NCI-H2107 treated with DMSO at 0.1 percent for 48 hours (cell line): ENCODE results near the gene HOXC13.

Experiments
- DNase-seq: peaks from one replicate; lab custom pipeline; 2025; ENCODE audit not compliant: unreplicated experiment; lab: John Stamatoyannopoulos, UW

Gene HOXC13, protein sequence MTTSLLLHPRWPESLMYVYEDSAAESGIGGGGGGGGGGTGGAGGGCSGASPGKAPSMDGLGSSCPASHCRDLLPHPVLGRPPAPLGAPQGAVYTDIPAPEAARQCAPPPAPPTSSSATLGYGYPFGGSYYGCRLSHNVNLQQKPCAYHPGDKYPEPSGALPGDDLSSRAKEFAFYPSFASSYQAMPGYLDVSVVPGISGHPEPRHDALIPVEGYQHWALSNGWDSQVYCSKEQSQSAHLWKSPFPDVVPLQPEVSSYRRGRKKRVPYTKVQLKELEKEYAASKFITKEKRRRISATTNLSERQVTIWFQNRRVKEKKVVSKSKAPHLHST

DNA sequence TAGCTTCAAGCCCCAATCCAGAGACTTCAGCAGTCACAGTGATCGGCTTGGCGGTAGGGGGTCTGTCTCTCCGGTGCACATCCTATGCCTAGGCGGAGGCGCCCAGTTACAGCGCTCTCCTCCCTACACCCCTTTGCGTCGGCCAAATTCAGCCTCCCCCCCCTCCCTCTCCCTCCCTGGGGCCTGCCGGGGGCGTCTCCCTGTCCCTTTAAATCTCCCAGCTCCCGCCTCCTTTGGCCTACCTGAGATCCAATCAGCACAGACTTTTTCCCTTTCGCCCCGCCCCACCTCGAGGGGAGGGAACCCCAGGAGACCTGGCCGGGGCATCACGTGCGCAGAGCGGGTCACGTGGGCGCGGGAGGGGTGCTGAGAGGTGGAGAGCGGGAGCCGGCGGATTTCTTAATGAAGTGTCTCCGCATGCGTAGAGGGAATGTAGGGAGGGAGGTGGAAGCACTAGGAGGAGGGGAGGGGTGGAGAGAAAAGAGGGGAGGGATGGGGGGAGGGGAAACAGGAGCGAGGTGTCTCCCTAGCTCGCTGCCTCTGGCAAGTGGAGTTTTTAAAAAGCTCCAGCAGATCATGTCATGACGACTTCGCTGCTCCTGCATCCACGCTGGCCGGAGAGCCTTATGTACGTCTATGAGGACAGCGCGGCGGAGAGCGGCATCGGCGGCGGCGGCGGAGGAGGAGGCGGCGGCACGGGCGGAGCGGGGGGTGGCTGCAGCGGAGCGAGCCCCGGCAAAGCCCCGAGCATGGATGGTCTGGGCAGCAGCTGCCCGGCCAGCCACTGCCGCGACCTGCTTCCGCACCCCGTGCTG lies at the start of gene HOXC13:
HOXC13 (plus strand) TSS at position 506 of the 815 bp plus-strand sequence; CDS start at position 582, 76 bp downstream.
- no peak for DNase-seq

- no peak for DNase-seq
These were observed 48.5 kb upstream of the HOXC13 start for GRCh38 chr12:53890081-53890480.

DNA sequence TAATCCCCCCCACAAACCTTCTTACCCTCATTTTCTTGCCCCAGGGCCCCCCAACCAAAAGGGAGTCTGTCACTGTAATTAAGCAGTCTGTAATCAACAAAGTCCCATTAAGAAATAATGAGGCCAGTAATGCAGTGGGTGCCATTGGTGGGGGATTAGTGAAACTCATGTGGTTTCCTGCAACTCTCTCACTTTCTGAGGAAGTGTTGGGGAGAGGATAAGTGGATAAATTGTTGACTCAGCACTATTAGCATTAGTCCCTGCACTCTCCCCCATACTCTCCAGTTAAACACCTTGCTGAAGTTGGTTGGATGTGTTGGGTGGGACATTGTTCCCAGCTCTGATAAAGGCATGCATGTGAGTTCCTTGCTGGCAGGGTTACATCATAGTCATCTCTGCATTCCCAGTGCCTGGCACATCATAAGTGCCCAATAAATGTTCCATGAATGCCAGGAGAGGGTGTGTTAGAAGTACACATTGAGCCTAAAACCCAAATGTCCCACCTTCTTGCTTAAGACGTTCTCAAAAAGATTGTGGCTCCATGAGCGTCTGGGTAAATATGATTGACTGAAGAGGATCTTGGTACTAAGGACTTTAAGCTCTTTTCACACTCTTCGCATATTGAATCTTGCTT lies 45.8 kb upstream of the HOXC13 start:
- DNase-seq, result no peak

DNA sequence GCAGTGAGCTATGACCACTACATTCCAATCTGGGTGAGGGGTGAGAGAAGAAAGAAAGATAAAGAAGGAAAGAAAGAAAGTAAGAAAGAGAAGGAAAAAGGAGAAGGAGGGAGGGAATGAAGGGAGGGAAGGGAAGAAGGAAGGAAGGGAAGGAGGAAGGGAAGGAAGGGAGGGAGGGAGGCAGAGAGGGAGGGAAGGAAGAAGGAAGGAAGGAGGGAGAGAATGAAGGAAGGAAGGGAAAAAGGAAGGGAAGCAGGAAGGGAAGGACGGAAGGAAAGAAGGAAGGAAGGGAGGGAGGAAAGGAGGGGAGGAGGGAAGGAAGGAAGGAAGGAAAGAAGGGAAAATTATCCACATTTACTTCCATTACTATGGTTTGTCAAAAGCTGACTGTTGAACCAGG lies 39.4 kb upstream of the HOXC13 start:
- no peak for DNase-seq

DNA sequence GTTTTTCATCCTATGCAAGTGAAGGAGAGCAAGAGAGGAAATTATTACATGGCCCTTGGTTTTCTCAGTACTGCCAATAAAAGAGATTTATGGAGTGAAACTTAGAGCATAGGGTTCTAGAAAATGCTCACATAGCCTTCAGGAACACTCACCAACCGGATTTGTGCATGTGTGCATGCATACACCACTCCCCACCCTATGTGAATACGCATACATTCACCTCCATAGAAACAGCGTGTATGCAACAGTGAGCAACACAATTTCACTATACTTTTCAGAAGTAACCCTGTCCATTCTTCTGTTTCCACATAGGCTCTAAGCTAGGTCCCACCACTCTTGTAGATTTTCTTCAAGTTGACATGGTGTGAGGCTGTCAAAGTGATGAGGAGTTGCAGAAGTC lies 31.5 kb upstream of the HOXC13 start:
- no peak for DNase-seq

DNA sequence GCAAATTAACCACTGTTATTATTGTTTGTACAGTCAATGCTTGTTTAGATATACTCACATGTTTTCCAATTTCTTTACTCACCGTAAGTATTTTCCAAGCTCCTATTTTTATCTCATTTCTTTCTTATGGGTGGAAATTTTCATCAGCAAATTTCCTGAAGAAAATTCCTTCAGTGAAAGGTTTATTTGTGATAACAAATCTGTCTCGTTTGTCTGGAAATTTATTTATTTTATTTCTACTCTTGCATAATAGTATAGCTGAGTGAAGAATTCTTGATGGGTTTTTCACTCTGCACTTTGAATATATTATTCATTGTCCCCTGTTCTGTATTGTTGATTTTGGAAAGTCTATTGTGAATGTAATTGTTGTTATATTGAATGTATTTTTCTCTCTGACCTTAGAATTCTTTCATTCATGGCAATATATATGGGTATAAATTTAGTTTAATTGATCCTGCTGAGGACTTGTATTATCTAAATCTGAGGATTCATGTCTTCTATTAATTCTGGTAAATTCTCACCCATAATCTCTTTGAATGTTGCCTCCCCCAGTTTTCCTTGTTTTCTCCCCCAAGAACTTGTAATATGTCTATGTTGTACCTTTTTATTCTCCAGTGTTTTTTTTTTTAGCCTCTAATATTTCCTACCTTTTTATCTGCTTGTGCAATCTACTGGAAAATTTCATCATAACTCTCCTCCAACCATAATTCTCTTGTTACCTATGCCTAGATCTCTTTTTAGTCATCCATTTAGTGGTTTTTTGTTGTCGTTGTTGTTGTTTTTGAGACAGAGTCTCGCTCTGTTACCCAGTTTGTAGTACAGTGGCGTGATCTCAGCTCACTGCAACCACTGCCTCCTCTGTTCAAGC lies 21.6 kb upstream of the HOXC13 start:
- DNase-seq, result no peak

- no peak for DNase-seq
These were observed 13.9 kb upstream of the HOXC13 start for GRCh38 chr12:53924521-53925405.

DNA sequence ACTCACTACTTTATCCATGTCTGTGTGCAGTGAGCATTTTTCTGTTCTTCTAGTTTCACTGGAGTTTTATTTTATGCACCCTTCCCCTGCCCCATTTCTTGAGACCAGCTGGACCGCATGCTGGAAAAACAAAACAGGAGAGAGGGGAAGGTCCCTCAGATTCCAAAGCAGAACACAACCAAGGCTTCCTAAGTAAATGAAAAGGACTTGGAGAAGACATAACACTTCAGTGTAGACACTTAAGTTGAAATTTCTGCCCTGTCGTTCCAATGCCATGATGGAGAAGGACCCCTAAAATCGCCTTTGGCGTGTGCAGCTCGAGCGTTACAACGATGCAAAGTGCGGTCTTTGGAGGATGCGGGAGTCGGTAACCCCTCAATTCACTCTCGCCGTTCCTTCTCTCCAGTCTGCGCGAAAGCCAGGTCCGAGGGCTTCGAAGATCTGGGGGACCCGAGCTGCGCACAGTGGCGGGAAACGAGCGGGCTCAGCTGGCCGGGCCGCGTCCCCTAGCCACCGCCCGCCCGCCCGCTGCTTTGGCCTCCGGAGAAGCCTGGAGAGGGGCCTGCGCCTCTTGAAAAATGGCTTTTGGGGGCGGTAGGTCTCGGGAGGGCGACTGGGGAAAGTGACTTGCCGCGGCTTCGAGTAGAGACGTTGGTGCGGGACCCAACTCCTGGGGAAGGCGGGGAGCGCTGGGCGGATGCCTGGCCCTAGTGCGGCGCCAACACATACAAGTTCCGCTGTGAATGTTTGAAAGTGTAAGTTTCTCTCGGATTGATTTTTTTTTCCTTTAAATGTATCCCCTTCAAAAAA lies 11.2 kb upstream of the HOXC13 start:
- DNase-seq, result no peak

DNA sequence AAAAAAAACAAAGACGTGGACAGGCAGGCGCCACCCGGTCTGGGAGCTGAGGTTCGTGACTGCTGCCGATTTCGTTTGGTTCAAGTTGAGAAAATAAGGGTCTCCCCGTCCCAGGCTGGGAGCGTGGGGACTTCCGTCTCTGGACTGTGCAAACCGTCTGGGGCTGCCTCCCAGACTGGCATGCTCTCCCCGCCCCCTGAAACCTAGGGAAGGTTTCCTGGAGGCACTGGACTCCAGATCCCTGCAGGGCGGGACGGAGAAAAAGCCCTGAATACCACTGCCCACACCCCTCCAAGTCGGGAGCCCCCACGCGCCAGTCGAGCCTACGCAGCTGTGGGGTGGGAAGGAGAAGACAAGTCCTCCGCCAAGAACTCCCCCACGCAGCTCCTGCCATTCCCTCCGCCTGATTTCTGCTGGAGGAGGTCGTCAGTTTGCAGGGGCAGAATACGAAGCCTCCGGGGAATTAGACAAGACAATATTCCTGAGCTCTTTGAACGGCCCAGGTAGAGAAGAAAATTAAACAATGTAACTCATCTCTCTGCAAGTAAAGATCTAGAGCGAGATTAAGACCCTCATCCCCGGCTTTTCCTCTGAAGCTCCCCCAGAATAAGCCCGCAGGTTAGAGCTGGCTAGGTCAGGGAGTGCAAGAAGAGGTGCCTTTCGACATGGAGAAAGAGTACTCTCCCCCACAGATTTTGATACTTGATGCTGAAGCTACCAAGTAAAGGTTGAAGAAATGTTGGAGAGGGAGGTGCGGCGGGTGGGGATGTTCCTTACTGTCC lies 10.4 kb upstream of the HOXC13 start:
- DNase-seq, result no peak

DNA sequence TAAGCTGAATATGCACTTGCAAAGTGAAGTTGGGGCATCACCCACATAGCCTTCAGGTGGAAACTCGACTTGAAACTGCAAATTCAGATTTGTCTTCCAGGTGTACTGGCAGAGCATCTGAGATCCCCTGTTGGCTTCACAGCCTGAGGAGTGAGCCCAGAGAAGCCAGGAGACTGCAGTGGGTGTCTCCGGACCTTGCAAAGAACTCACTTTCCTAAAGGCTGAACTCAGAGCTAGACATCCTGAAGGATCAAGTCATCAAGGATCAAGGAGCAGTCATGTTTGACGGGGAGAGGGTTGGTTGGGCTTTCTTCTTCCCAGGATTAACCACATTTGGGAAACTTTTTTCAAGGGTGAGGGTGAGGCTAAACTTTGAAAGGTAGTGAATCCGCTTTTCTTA lies 9.1 kb upstream of the HOXC13 start:
- no peak for DNase-seq

DNA sequence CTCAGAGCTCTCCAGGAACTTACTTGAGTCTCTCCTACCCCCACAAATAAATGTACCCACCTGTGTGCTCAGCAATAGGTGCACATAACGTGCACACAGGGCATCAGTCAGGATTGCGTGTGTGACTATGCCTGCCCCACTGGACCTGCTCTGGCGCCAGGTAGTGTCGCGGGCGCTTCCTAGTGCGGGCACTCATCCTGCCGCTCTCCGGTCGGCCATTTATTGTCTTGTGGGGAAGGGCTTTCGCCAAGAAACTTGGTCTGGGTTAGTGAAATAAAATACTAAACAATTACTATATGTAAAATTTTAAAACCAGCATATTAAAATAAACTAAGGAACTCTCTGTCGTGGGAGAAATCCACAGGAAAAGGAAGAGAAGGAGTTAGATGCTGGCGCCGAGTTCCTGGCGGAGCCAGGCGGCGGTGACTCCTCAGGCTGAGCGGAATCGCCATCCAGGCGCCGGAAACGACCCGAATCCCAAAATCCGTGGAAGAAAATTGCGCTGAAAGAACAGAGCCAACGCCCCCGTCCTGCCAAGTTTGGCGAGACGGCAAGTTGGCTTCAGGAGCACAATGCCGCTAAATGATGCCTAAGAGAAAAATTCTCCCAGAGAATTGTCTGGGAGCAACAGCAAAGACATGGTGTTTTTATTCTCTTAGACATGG lies 7.9 kb upstream of the HOXC13 start:
- DNase-seq, result no peak

DNA sequence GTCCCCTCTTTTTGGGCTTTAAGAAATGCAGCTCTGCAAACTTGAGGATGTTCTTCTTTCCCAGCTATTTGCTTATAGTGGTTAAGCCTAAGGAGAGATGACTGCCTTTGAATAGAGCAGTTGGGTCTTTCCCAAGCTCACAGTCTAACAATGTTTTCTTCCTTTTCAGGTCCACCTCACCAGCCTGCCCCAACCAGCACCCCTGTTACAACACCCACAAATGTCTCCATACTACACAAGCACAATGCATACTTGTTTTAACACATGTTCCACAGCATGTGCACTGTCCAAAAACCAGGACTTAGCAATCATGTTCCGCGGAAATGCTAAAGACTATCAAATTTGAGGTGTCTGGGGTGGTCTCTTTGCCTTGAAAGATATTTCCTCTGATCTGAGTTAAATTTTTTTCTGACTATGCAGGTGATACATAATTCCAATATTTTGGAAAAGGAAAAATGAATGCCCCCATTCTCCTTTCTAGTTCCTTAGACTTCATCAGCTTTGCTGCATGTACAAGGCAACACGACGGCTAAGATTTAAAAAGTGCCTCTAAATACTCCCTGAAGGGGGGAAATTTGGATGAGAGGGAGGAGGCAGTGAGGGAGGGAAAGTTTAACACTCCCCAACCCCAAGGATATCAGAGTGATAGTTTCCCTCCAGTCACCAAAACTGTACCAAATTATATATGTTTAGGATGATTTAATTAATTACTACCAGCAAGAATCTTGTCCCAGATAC lies 6.6 kb upstream of the HOXC13 start:
- no peak for DNase-seq

DNA sequence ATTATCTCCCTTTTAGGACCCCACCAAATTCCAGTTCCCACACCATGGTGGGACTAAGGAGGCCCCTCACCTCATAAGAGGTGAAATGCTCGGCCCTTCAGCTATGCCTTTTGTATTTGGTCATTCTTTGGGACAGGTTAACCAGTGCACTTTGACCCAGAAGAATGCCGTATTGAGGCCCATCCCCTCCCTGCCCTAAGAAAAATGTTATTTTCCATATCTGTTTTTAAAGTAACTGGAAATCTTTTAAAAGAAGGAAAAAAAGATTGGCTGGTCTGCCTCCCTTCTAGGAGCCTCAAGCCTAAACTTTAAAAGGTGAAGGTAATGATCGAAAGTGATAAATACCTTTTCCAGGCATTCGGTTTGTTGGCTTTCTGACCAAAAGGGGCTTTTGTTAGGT lies 5.7 kb upstream of the HOXC13 start:
- DNase-seq, result no peak

GRCh38 chr12:53935383-53936341 lies 3.0 kb upstream of the HOXC13 start:
- DNase-seq, result no peak

- no peak for DNase-seq
These were observed 1.5 kb upstream of the HOXC13 start for GRCh38 chr12:53937099-53937498.
